OCI-LY1 (cell line): Measurements from ENCODE around the gene NEK5.
"Not testable (repeated sequence)": the region's sequence is repeated elsewhere in the genome, so short reads cannot be mapped to it uniquely, and the experiment has no call there.

Experiments
- H2AFZ ChIP-seq: fragments of 200-600 bp; sonication (generic), shearing (Covaris generic); 2 replicates; pipeline ENCODE4 v1.6.0; 2014; ENCODE audit warnings: antibody characterized with exemption, mild to moderate bottlenecking, low read length
- H3F3A ChIP-seq: fragments of 200-600 bp; sonication (generic), shearing (Covaris generic); 2 replicates; pipeline ENCODE4 v1.6.0; 2014; ENCODE audit warnings: mild to moderate bottlenecking, antibody characterized with exemption, low read length, moderate library complexity; ENCODE audit not compliant: insufficient read depth
- H3K27ac ChIP-seq: fragments of 200-600 bp; sonication (generic); 2 replicates; pipeline ENCODE4 v1.5.1; 2014; ENCODE audit warnings: low read length, mixed run types, mild to moderate bottlenecking, low read depth; ENCODE audit not compliant: poor library complexity, severe bottlenecking
- H3K27me3 ChIP-seq: fragments of 200-600 bp; sonication (generic); 2 replicates; pipeline ENCODE4 v1.6.0; 2014; ENCODE audit warnings: antibody characterized with exemption, mild to moderate bottlenecking, low read length, moderate library complexity; ENCODE audit not compliant: insufficient read depth
- H3K36me3 ChIP-seq: fragments of 200-600 bp; sonication (generic); 2 replicates; pipeline ENCODE4 v1.6.1; 2014; ENCODE audit warnings: mild to moderate bottlenecking, antibody characterized with exemption, low read length, moderate library complexity, mixed read lengths; ENCODE audit not compliant: insufficient read depth
- H3K4me1 ChIP-seq: fragments of 200-600 bp; sonication (generic); 2 replicates; pipeline ENCODE4 v1.5.1; 2014; ENCODE audit warnings: mild to moderate bottlenecking, low read length, moderate library complexity; ENCODE audit not compliant: insufficient read depth, severe bottlenecking
- H3K4me2 ChIP-seq: fragments of 200-600 bp; sonication (generic), shearing (Covaris generic); 2 replicates; pipeline ENCODE4 v1.6.1; 2014; ENCODE audit warnings: low read length
- H3K4me3 ChIP-seq: fragments of 200-600 bp; sonication (generic); 2 replicates; pipeline ENCODE4 v1.5.1; 2014; ENCODE audit warnings: low read length, low read depth, mild to moderate bottlenecking, mixed read lengths; ENCODE audit not compliant: poor library complexity, severe bottlenecking
- H3K79me2 ChIP-seq: fragments of 200-600 bp; shearing (Covaris generic); 2 replicates; pipeline ENCODE4 v1.6.1; 2016; ENCODE audit warnings: mixed run types, low read length, mixed read lengths; ENCODE audit not compliant: insufficient read depth
- H3K9ac ChIP-seq: fragments of 200-600 bp; sonication (generic), shearing (Covaris generic); 2 replicates; pipeline ENCODE4 v1.6.1; 2014; ENCODE audit warnings: mild to moderate bottlenecking, low read length, mixed read lengths
- H3K9me2 ChIP-seq: fragments of 200-600 bp; sonication (generic), shearing (Covaris generic); 2 replicates; pipeline ENCODE4 v1.6.1; 2014; ENCODE audit warnings: low read depth, mild to moderate bottlenecking, low read length, mixed read lengths
- H3K9me3 ChIP-seq: fragments of 200-600 bp; shearing (Covaris generic); 2 replicates; pipeline ENCODE4 v1.6.1; 2014; ENCODE audit warnings: low read length, mixed read lengths
- H4K20me1 ChIP-seq: fragments of 200-600 bp; sonication (generic), shearing (Covaris generic); 2 replicates; pipeline ENCODE4 v1.6.0; 2016; ENCODE audit warnings: mild to moderate bottlenecking, low read length; ENCODE audit not compliant: insufficient read depth
- EZH2 ChIP-seq: fragments of 200-600 bp; sonication (generic), shearing (Covaris generic); IDR thresholded peaks from 2 replicates; pipeline ENCODE4 v1.8.0; 2017; ENCODE audit warnings: borderline replicate concordance, mixed run types, mild to moderate bottlenecking, antibody characterized with exemption, low read length, moderate library complexity, mixed read lengths
- TF ChIP-seq, protein P1 (sequence below): fragments of 200-600 bp; sonication (generic), shearing (Covaris generic); IDR thresholded peaks from 2 replicates; pipeline ENCODE4 v1.5.1; 2017; ENCODE audit warnings: mild to moderate bottlenecking, antibody characterized with exemption, low read length, moderate library complexity, mixed read lengths

NEK5 gene

DNA sequence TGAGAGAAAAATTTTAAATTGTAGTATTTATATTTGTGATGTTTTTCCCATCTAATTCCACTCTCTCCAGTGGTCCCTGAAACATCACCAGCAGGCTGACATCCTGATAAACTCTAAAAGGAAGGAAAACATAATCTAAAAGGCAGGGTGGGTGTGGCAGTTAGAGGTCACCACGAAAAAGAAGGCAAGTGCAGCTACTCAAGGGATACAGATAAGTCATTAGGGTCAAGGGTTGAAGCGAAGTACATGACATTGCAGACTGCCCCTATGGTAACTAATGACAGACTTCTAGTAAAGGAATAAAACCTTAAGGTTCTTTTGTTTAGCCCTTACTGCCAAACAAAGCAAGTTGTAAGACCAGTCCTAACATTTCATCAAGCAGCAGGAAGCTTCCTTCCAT is 36.5 kb upstream of the NEK5 start:
- Histone ChIP-seq H3K9me3 (no peaks in the 10 kb centered on the region), H3K4me2 (no peak overlapping the region), H4K20me1 (no peaks in the 10 kb centered on the region), H3K9me2 (no peaks in the 10 kb centered on the region), H3K4me1 (no peaks in the 10 kb centered on the region), H3K9ac (no peak overlapping the region), H3K79me2 (no peaks in the 10 kb centered on the region), H3K27me3 (no peaks in the 10 kb centered on the region), H3F3A (no peaks in the 10 kb centered on the region), H2AFZ (no peak overlapping the region), H3K4me3 (no peak overlapping the region), H3K27ac (no peak overlapping the region), H3K36me3 (peaks cover 8% of the 10 kb centered on the region)
- TF ChIP-seq EZH2 = no peak
- TF ChIP-seq, protein P1, sequence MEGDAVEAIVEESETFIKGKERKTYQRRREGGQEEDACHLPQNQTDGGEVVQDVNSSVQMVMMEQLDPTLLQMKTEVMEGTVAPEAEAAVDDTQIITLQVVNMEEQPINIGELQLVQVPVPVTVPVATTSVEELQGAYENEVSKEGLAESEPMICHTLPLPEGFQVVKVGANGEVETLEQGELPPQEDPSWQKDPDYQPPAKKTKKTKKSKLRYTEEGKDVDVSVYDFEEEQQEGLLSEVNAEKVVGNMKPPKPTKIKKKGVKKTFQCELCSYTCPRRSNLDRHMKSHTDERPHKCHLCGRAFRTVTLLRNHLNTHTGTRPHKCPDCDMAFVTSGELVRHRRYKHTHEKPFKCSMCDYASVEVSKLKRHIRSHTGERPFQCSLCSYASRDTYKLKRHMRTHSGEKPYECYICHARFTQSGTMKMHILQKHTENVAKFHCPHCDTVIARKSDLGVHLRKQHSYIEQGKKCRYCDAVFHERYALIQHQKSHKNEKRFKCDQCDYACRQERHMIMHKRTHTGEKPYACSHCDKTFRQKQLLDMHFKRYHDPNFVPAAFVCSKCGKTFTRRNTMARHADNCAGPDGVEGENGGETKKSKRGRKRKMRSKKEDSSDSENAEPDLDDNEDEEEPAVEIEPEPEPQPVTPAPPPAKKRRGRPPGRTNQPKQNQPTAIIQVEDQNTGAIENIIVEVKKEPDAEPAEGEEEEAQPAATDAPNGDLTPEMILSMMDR = no peak

DNA sequence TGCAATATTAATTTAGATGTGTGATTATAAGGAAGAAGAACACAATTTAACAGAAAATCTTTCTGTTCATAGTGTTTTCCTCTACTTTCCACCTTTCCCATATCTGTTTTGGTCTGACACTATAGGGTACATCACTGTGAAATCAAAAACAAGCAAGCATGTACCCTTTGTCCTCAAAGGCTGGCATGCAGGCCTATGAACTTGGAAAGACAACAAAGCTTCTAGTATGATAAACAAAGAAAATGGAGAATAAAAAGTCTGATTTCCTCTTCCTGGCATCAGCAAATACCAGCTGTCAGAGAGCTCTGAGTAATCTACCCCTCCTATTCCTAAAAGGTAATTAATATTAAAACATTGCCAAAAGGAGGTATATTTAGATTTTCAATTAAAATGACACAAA is 36.1 kb upstream of the NEK5 start:
- Histone ChIP-seq H3K79me2 (no peaks in the 10 kb centered on the region), H3K9ac (no peak overlapping the region), H3K4me1 (no peaks in the 10 kb centered on the region), H3K4me3 (no peak overlapping the region), H4K20me1 (no peaks in the 10 kb centered on the region), H3K9me3 (no peaks in the 10 kb centered on the region), H2AFZ (no peak overlapping the region), H3F3A (no peaks in the 10 kb centered on the region), H3K36me3 (peaks cover 8% of the 10 kb centered on the region), H3K9me2 (no peaks in the 10 kb centered on the region), H3K27ac (no peak overlapping the region), H3K4me2 (no peak overlapping the region), H3K27me3 (no peaks in the 10 kb centered on the region)
- TF ChIP-seq, protein P1 = no peak
- TF ChIP-seq EZH2 = no peak

DNA sequence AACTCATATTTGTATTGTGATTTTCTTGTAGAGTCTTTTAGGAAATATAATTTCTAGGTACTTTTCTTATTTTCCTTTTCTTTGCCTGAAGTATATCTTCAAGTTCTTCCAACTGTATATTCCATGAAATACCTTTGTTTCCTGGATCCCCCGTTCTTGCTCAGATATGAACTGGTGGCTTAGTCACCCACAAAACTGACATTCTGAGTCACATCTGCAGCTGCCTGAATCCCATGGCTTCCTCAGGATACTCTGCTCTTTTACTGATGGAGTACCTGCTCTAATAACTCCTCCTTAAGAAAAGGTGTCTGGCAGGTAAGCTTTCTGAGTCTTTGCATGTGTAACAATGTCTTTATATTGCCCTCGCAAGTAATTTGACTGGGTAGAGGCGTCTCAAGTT is 35.0 kb upstream of the NEK5 start:
- H3F3A ChIP-seq, H4K20me1 ChIP-seq, H3K4me3 ChIP-seq, H3K9ac ChIP-seq, H3K27me3 ChIP-seq, H3K9me2 ChIP-seq, H3K36me3 ChIP-seq, H3K4me2 ChIP-seq, H3K79me2 ChIP-seq, H3K4me1 ChIP-seq, H3K9me3 ChIP-seq, H2AFZ ChIP-seq, H3K27ac ChIP-seq: not testable (repeated sequence)

DNA sequence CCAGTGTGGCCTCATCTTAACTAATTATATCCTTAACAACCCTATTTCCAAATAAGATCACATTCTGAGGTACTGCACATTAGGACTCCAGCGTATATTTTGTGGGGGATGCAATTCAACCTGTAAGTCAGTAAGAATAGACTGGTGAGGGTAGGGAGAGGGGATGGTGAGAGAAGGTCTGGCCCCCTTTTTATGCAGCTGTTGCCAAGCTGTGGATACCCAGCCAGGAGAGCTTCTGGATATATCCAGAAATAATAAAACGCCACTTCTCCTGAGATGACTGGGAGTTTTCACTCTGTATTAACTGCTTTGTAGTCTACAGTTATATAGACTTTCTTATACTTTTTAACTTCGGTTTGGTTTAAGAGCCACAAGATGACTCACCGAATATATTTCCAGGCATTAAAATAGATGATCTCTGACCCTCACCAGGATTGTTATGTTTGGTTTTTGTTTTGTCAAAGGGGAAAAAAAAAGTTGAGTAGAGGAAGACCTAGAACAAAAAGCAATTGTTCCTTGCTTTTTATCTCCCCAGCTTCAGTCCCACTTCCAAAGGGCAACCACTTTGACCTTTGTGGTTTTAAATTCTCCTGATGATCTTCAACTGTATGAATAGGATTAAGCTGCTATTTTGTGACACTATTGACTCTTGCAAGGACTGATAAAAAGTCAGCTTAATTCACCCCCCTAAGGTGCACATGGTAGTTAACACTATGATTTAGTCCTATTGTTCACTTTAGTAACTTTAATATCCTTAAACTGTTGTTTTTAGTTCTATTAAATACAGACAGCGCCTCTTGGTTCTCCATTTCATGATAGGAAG is 33.6 kb upstream of the NEK5 start:
- H4K20me1 ChIP-seq = no peaks in the 10 kb centered on the region
- no peak overlapping the region for H3K4me2 ChIP-seq
- TF ChIP-seq EZH2 = no peak
- TF ChIP-seq, protein P1 = no peak

More for the DNA sequence above, 33.6 kb upstream of the NEK5 start:
- Histone ChIP-seq H3K4me1 (peaks cover 13% of the 10 kb centered on the region), H3K79me2 (no peaks in the 10 kb centered on the region), H3K9ac (no peak overlapping the region), H3K9me2 (no peaks in the 10 kb centered on the region), H3K27me3 (no peaks in the 10 kb centered on the region), H3K4me3 (no peak overlapping the region), H3K36me3 (no peaks in the 10 kb centered on the region; the same call in none of the 2 replicates), H3K27ac (no peak overlapping the region), H3K9me3 (no peaks in the 10 kb centered on the region), H3F3A (no peaks in the 10 kb centered on the region), H2AFZ (no peak overlapping the region)
